Cardiac muscle cell (in vitro differentiated cells and primary cell): ENCODE data around the gene NDUFA3. TPM values are rescaled to one million over a fixed set of nuclear protein-coding genes. Genes with fewer than 3 reads are reported as not detected.
A peak's percentile ranks its signal among the peaks of the same experiment; 100 is the strongest.

Experiments
- DNase-seq, 2 donors: peaks; one replicate each; pipeline versions ENCODE4 v3.0.0 to v3.0.0-alpha.2; 2010 to 2017; ENCODE audit warnings: low read depth in 1 of 2, low spot score in 1 of 2
- H3K27ac ChIP-seq: fragments of 200-600 bp; sonication (generic); 2 replicates; pipeline ENCODE4 v1.5.1; 2016
- H3K27me3 ChIP-seq: fragments of 200-600 bp; sonication (generic); 2 replicates; pipeline ENCODE4 v1.6.0; 2016; ENCODE audit warnings: control low read depth
- H3K36me3 ChIP-seq: fragments of 200-600 bp; sonication (generic); 2 replicates; pipeline ENCODE4 v1.5.1; 2016; ENCODE audit warnings: control low read depth
- H3K4me1 ChIP-seq: fragments of 200-600 bp; sonication (generic); 2 replicates; pipeline ENCODE4 v1.8.1; 2017; ENCODE audit warnings: low read depth, mild to moderate bottlenecking, mixed run types
- H3K4me3 ChIP-seq: fragments of 200-600 bp; sonication (generic); 2 replicates; pipeline ENCODE4 v1.5.1; 2016; ENCODE audit warnings: mild to moderate bottlenecking
- H3K9me3 ChIP-seq: fragments of 200-600 bp; sonication (generic); 2 replicates; pipeline ENCODE4 v1.5.1; 2017; ENCODE audit warnings: low read depth, mild to moderate bottlenecking, control low read depth
- CTCF ChIP-seq: IDR thresholded peaks from 2 replicates; pipeline ENCODE4 v1.5.1; 2012; ENCODE audit warnings: low read depth, mild to moderate bottlenecking, low read length
- polyA plus RNA-seq: library from polyadenylated mRNA; unstranded; fragments of >200 nt; fragmentation: Nextera tagmentation; extraction: Ambion mirVana; gene quantifications from 2 replicates; pipeline ENCODE4 v1.2.1, GENCODE V29; 2016
- total RNA-seq: library from RNA; depleted of rRNA; stranded (reverse); fragments of >200 nt; gene quantifications from 2 replicates; pipeline ENCODE4 v1.2.3, GENCODE V29; 2016

Gene NDUFA3
- total and polyA plus RNA-seq, 2 experiments from 2014 or later, result 58.8 to 585 TPM

GRCh38 chr19:54145541-54146158 is 43.0 kb downstream of the NDUFA3 start:
- Histone ChIP-seq H3K27ac (no peak overlapping the region), H3K9me3 (no peaks in the 10 kb centered on the region), H3K36me3 (peaks cover 62% of the 10 kb centered on the region), H3K4me3 (no peak overlapping the region), H3K4me1 (no peaks in the 10 kb centered on the region), H3K27me3 (no peaks in the 10 kb centered on the region)
- DNase-seq, result no peak
- TF ChIP-seq CTCF, result no peak

GRCh38 chr19:54147676-54148075 is 45.0 kb downstream of the NDUFA3 start:
- Histone ChIP-seq H3K4me1 (no peaks in the 10 kb centered on the region), H3K27me3 (no peaks in the 10 kb centered on the region), H3K4me3 (no peak overlapping the region), H3K9me3 (no peaks in the 10 kb centered on the region), H3K27ac (no peak overlapping the region), H3K36me3 (peaks cover 77% of the 10 kb centered on the region)
- no peak for TF ChIP-seq CTCF
- DNase-seq, result peak in 1 of 2 donors; percentile 31

GRCh38 chr19:54148158-54148557 is 45.5 kb downstream of the NDUFA3 start:
- Histone ChIP-seq H3K4me3 (no peak overlapping the region), H3K27me3 (no peaks in the 10 kb centered on the region), H3K27ac (no peak overlapping the region), H3K36me3 (peaks cover 77% of the 10 kb centered on the region), H3K9me3 (no peaks in the 10 kb centered on the region), H3K4me1 (no peaks in the 10 kb centered on the region)
- no peak for DNase-seq
- TF ChIP-seq CTCF, result no peak

GRCh38 chr19:54149021-54149812 is 46.6 kb downstream of the NDUFA3 start:
- H3K27ac ChIP-seq, result no peak overlapping the region
- H3K4me3 ChIP-seq, result no peak overlapping the region
- no peak for DNase-seq
- no peaks in the 10 kb centered on the region for H3K4me1 ChIP-seq
- no peaks in the 10 kb centered on the region for H3K9me3 ChIP-seq
- H3K36me3 ChIP-seq, result peaks cover 77% of the 10 kb centered on the region
- no peaks in the 10 kb centered on the region for H3K27me3 ChIP-seq
- TF ChIP-seq CTCF, result no peak

- H3K9me3 ChIP-seq, result no peaks in the 10 kb centered on the region
- no peaks in the 10 kb centered on the region for H3K4me1 ChIP-seq
- no peak for TF ChIP-seq CTCF
- no peak overlapping the region for H3K4me3 ChIP-seq
- H3K27ac ChIP-seq, result no peak overlapping the region
- no peak for DNase-seq
- peaks cover 69% of the 10 kb centered on the region for H3K36me3 ChIP-seq
- no peaks in the 10 kb centered on the region for H3K27me3 ChIP-seq
Observed at GRCh38 chr19:54151362-54152035, 48.8 kb downstream of the NDUFA3 start.
